Measurements from ENCODE around the gene GMPS.

Gene GMPS

DNA sequence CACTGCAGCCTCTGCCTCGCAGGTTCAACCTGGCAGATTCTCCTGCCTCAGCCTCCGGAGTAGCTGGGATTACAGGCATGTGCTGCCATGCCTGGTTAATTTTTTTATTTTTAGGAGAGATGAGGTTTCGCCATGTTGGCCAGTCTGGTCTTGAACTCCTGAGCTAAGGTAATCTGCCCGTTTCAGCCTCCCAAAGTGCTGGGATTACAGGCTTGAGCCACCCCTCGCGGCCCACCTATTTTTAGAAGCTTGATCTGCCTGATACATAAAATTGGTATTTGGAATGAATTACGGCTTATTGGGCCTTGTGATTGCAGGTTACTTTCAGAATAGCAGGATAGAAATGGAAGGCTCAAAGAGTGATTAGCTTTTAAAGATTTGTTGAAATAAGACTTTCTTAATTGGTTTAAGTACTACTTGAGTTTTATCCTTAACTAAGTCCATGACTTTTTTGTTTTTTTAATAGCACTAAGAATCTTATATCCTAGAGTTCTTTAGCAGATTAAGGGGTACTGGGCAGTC, 25.0 kb downstream of the GMPS start:
- Histone ChIP-seq H3K4me3 (ENCODE audit: low read length) (no peak overlapping the region), H3K9ac (ENCODE audit: low read depth, low read length) (no peak overlapping the region), H3K4me1 (ENCODE audit: insufficient read depth, low read length) (no peaks in the 10 kb centered on the region), H3K36me3 (ENCODE audit: insufficient read depth, low read length) (peaks cover 73% of the 10 kb centered on the region), H3K27ac (ENCODE audit: low read depth, low read length) (no peak overlapping the region), H3K9me3 (ENCODE audit: insufficient read depth, low read depth, low read length) (no peaks in the 10 kb centered on the region), H3K27me3 (ENCODE audit: insufficient read depth, low read length) (no peaks in the 10 kb centered on the region)
- WGBS, result 93% methylated on average over 7 of the region's 7 CpGs

DNA sequence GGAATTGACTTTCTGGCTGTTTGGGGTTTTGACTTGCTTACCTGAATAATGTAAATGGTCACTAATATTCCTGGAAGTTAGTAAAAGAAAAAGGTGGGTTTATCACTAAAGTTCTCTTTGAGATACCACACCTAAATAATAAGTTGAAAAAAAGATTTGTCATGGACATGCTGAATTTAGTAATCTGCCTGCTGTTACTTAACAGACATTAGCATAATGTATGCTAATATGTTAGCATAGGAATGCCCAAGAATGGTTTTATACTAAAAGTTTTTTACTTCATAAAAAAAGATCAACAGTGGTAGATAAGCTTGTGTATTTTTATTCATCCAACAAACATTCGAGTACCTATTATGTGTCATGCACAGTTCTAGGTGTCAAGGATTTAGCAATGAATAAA, 36.5 kb downstream of the GMPS start:
- no peaks in the 10 kb centered on the region for H3K27me3 ChIP-seq (ENCODE audit: insufficient read depth, low read length)
- H3K9ac ChIP-seq (ENCODE audit: low read depth, low read length), result no peak overlapping the region
- no peaks in the 10 kb centered on the region for H3K4me1 ChIP-seq (ENCODE audit: insufficient read depth, low read length)
- 100% methylated on average over 1 of the region's 1 CpG for WGBS
- peaks cover 98% of the 10 kb centered on the region for H3K36me3 ChIP-seq (ENCODE audit: insufficient read depth, low read length)
- H3K9me3 ChIP-seq (ENCODE audit: insufficient read depth, low read depth, low read length), result no peaks in the 10 kb centered on the region
- H3K4me3 ChIP-seq (ENCODE audit: low read length), result no peak overlapping the region
- no peak overlapping the region for H3K27ac ChIP-seq (ENCODE audit: low read depth, low read length)

DNA sequence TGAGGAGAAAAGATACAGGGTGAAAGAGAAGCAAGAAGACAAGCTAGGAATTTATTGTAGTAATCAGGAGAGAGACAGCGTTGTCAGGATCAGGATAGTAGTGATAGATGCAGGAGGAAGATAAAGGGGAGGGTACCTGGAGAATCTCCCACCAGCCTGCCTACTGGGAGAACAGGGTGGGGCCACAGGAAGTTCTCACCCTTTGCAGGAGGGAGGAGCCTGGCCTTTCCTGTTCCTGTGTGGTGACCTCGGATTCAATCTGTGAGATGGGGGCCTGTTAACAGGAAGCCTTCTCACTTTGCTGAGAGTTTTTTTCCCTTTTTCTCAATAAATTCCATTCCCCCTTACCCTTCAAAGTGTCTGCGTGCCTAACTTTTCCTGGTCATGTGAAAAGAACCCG, 37.6 kb downstream of the GMPS start:
- no peak overlapping the region for H3K27ac ChIP-seq (ENCODE audit: low read depth, low read length)
- H3K9ac ChIP-seq (ENCODE audit: low read depth, low read length), result no peak overlapping the region
- no peaks in the 10 kb centered on the region for H3K4me1 ChIP-seq (ENCODE audit: insufficient read depth, low read length)
- peaks cover 98% of the 10 kb centered on the region for H3K36me3 ChIP-seq (ENCODE audit: insufficient read depth, low read length)
- H3K4me3 ChIP-seq (ENCODE audit: low read length), result no peak overlapping the region
- H3K9me3 ChIP-seq (ENCODE audit: insufficient read depth, low read depth, low read length), result no peaks in the 10 kb centered on the region
- WGBS, result 97% methylated on average over 4 of the region's 4 CpGs
- H3K27me3 ChIP-seq (ENCODE audit: insufficient read depth, low read length), result no peaks in the 10 kb centered on the region

DNA sequence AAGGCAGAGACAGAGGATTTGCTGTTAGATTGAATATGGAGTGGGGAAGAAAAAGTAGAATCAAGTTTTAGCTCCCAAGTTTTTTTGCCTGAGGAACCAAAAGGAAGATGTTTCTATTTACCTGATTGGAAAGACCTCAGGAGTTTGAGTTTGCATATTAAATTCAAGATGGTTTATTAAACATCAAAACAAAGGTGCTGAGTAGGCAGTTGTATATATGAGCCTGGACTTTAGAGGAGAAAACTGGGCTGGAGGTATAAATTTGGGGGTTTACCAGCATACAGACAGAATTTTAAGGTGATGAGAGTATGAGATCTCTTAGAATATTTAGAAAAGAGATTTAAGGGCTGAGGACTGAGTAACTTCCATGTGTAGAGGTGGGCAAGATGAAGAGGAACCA, 38.2 kb downstream of the GMPS start:
- Histone ChIP-seq H3K36me3 (ENCODE audit: insufficient read depth, low read length) (peaks cover 98% of the 10 kb centered on the region), H3K4me3 (ENCODE audit: low read length) (no peak overlapping the region), H3K9ac (ENCODE audit: low read depth, low read length) (no peak overlapping the region), H3K27ac (ENCODE audit: low read depth, low read length) (no peak overlapping the region), H3K9me3 (ENCODE audit: insufficient read depth, low read depth, low read length) (no peaks in the 10 kb centered on the region), H3K27me3 (ENCODE audit: insufficient read depth, low read length) (no peaks in the 10 kb centered on the region), H3K4me1 (ENCODE audit: insufficient read depth, low read length) (no peaks in the 10 kb centered on the region)

DNA sequence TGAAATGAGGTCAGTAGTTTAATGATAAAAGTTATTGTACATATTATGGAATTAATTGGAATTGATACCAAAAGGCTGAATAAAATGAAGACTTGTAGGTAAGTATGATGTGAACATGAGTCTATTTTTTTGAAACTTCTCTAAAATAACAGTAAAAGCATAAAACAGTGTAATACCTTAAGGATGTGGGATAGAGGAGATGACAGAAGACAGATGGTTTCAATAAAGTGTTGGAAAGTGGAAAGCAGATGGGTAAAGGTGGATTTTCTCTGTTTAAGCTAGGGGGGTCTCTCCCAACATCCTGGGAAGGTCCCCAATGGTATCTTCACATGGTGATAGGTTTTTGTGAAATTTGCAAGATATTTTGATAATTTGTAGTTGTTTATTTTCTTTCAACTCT, 41.6 kb downstream of the GMPS start:
- Histone ChIP-seq H3K27ac (ENCODE audit: low read depth, low read length) (no peak overlapping the region), H3K4me3 (ENCODE audit: low read length) (no peak overlapping the region), H3K9me3 (ENCODE audit: insufficient read depth, low read depth, low read length) (no peaks in the 10 kb centered on the region), H3K4me1 (ENCODE audit: insufficient read depth, low read length) (no peaks in the 10 kb centered on the region), H3K27me3 (ENCODE audit: insufficient read depth, low read length) (no peaks in the 10 kb centered on the region), H3K9ac (ENCODE audit: low read depth, low read length) (no peak overlapping the region), H3K36me3 (ENCODE audit: insufficient read depth, low read length) (peaks cover 96% of the 10 kb centered on the region)

DNA sequence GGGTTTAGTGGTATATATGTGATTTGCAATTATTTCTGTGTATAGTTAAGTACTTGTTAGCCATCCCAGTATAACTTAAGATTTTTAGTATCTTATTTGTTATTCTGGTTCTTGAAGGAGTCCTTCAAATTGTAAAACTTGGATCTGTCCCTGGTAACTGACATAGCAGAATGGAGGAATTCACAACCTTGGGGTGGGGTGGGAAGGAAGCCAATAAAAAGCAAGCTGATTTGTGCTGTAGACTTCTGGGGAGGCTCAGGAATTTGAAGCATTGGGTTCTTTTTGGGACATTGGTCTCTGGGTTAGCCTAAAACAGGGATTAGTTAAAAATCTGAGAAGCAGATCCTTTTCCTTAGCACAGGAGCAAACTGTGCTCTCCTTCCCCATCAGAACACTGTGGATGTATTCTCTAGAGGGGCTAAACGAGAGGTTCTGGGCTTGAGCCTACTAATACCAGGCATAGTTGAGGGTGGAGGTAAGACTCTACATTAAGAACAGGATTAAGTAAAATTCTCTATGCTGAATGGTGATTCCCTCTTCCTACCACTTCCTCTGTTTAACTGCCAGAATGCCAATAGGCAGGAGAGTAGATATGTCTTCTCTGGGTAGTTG, 42.2 kb downstream of the GMPS start:
- Histone ChIP-seq H3K36me3 (ENCODE audit: insufficient read depth, low read length) (peaks cover 96% of the 10 kb centered on the region), H3K27ac (ENCODE audit: low read depth, low read length) (no peak overlapping the region), H3K9ac (ENCODE audit: low read depth, low read length) (no peak overlapping the region), H3K9me3 (ENCODE audit: insufficient read depth, low read depth, low read length) (no peaks in the 10 kb centered on the region), H3K4me1 (ENCODE audit: insufficient read depth, low read length) (no peaks in the 10 kb centered on the region), H3K4me3 (ENCODE audit: low read length) (no peak overlapping the region), H3K27me3 (ENCODE audit: insufficient read depth, low read length) (no peaks in the 10 kb centered on the region)
- WGBS, result no CpG with 5 or more reads among the region's 1 CpG

DNA sequence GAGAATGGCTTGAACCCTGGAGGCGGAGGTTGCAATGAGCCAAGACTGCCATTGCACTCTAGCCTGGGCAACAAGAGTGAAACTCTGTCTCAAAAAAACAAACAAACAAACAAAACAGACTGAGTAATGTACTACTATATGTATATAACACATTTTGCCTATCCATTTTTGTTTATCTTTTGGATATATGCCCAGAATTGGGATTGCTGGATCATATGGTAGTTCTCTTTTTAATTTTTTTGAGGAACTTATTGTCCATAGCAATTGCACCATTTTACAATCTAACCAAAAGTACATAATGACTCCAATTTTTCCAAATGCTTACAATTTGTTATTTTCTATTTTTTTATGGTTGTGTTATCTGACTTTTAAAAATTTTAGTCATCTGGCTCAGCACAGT, 47.3 kb downstream of the GMPS start:
- Histone ChIP-seq H3K27ac (ENCODE audit: low read depth, low read length) (no peak overlapping the region), H3K4me3 (ENCODE audit: low read length) (no peak overlapping the region), H3K27me3 (ENCODE audit: insufficient read depth, low read length) (no peaks in the 10 kb centered on the region), H3K36me3 (ENCODE audit: insufficient read depth, low read length) (peaks cover 94% of the 10 kb centered on the region), H3K9me3 (ENCODE audit: insufficient read depth, low read depth, low read length) (no peaks in the 10 kb centered on the region), H3K9ac (ENCODE audit: low read depth, low read length) (no peak overlapping the region), H3K4me1 (ENCODE audit: insufficient read depth, low read length) (no peaks in the 10 kb centered on the region)
- 93% methylated on average over 1 of the region's 1 CpG for WGBS

DNA sequence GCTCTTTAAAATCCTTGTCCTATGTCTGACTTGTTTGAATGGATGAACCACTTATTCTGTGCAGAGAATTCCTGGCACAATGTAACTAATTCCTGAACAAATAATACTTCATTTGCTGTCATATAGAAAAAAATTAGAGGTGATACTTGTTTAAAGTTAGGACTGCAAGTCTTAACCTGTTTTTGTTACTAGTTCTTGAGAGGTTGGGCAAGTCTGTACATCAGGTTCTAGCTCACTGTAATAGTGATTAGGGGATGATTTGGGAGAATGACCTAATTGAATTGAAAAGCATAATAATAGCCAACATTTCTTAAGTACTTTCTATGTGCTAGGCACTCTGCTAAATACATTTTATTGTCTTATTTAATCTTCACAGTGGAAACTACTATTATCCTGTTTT, 49.3 kb downstream of the GMPS start:
- Histone ChIP-seq H3K27me3 (ENCODE audit: insufficient read depth, low read length) (no peaks in the 10 kb centered on the region), H3K9me3 (ENCODE audit: insufficient read depth, low read depth, low read length) (no peaks in the 10 kb centered on the region), H3K4me1 (ENCODE audit: insufficient read depth, low read length) (no peaks in the 10 kb centered on the region), H3K9ac (ENCODE audit: low read depth, low read length) (no peak overlapping the region), H3K36me3 (ENCODE audit: insufficient read depth, low read length) (peaks cover 94% of the 10 kb centered on the region), H3K27ac (ENCODE audit: low read depth, low read length) (no peak overlapping the region), H3K4me3 (ENCODE audit: low read length) (no peak overlapping the region)

DNA sequence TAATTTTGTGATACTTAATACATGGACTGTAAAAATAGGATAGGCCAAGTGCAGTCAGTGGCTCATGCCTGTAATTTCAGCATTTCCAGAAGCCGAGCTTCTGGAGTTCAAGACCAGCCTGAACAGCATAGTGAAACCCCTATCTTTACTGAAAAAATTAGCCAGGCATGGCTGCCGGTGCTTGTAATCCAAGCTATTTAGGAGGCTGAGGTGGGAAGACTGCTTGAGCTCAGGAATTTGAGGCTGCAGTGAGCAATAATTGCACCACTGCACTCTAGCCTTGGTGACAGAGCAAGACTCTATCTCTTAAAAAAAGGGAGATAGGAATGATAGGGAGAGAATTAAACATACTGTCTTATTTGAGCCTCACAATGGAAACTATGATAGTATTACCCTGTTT, 51.0 kb downstream of the GMPS start:
- peaks cover 94% of the 10 kb centered on the region for H3K36me3 ChIP-seq (ENCODE audit: insufficient read depth, low read length)
- H3K4me3 ChIP-seq (ENCODE audit: low read length), result no peak overlapping the region
- H3K9me3 ChIP-seq (ENCODE audit: insufficient read depth, low read depth, low read length), result no peaks in the 10 kb centered on the region
- no peak overlapping the region for H3K9ac ChIP-seq (ENCODE audit: low read depth, low read length)
- 93% methylated on average over 2 of the region's 2 CpGs for WGBS
- H3K27ac ChIP-seq (ENCODE audit: low read depth, low read length), result no peak overlapping the region
- H3K4me1 ChIP-seq (ENCODE audit: insufficient read depth, low read length), result no peaks in the 10 kb centered on the region
- H3K27me3 ChIP-seq (ENCODE audit: insufficient read depth, low read length), result no peaks in the 10 kb centered on the region

DNA sequence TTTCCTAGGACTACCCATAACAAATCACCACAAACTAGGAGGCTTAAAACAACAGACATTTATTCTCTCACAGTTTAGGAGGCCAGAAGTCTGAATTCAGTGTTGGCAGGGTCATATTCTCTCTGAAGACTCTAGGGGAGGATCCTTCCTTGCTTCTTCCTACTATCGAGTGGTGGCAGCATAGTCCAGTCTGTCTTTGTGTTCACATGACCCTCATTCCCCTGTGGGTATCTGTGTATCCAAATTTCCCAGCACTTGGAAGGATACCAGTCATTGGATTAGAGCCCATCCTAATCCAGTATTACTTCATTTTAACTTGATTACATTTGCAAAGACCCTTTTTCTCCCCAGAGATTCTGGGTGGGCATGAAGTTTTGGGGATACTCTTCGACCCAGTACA, 63.8 kb downstream of the GMPS start:
- Histone ChIP-seq H3K27me3 (ENCODE audit: insufficient read depth, low read length) (no peaks in the 10 kb centered on the region), H3K36me3 (ENCODE audit: insufficient read depth, low read length) (peaks cover 84% of the 10 kb centered on the region), H3K9ac (ENCODE audit: low read depth, low read length) (no peak overlapping the region), H3K27ac (ENCODE audit: low read depth, low read length) (no peak overlapping the region), H3K4me3 (ENCODE audit: low read length) (no peak overlapping the region), H3K4me1 (ENCODE audit: insufficient read depth, low read length) (no peaks in the 10 kb centered on the region), H3K9me3 (ENCODE audit: insufficient read depth, low read depth, low read length) (no peaks in the 10 kb centered on the region)
- WGBS, result 83% methylated on average over 1 of the region's 2 CpGs

DNA sequence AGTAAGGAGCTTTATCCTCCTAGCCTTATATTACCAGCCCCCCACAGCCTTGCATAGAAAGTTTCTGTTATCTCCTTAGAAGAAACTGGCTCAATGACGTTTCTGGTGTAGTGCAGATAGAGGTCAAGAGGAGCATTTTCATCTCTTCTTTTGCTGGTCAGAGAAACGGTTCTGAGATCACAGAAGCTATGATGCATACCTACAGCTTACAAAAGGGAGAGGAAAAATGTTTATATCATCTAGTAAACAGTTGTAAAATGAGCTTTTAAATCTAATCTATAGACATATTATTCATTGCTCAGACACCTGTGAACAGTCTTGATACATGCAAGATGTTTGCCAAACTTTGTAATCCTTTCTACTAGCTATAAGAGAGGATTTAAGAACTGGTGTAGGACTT, 68.0 kb downstream of the GMPS start:
- Histone ChIP-seq H3K36me3 (ENCODE audit: insufficient read depth, low read length) (peaks cover 79% of the 10 kb centered on the region), H3K4me1 (ENCODE audit: insufficient read depth, low read length) (no peaks in the 10 kb centered on the region), H3K27ac (ENCODE audit: low read depth, low read length) (no peak overlapping the region), H3K9ac (ENCODE audit: low read depth, low read length) (no peak overlapping the region), H3K27me3 (ENCODE audit: insufficient read depth, low read length) (no peaks in the 10 kb centered on the region), H3K4me3 (ENCODE audit: low read length) (no peak overlapping the region), H3K9me3 (ENCODE audit: insufficient read depth, low read depth, low read length) (no peaks in the 10 kb centered on the region)
- 97% methylated on average over 2 of the region's 2 CpGs for WGBS

DNA sequence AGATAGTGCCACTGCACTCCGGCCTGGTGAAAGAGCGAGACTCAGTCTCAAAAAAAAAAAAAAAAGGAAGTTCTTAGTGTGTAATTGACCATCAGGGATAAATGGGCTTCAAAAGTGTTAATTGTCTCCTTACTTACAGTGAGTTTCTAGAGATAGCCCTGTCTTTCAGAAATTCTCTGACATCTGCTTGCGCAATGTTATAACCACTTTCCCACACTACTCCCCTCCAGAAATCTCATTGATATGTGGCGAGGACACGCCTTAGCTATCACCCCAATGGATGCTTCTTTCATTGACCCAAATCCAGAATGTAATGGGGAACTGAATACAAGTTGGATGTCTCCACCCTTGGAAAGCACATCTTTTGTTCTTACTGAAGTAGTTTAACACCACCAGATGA, 70.9 kb downstream of the GMPS start:
- no peak overlapping the region for H3K9ac ChIP-seq (ENCODE audit: low read depth, low read length)
- WGBS, result 95% methylated on average over 5 of the region's 5 CpGs
- H3K9me3 ChIP-seq (ENCODE audit: insufficient read depth, low read depth, low read length), result no peaks in the 10 kb centered on the region
- H3K4me1 ChIP-seq (ENCODE audit: insufficient read depth, low read length), result no peaks in the 10 kb centered on the region
- no peak overlapping the region for H3K4me3 ChIP-seq (ENCODE audit: low read length)
- H3K36me3 ChIP-seq (ENCODE audit: insufficient read depth, low read length), result peaks cover 52% of the 10 kb centered on the region
- H3K27ac ChIP-seq (ENCODE audit: low read depth, low read length), result no peak overlapping the region
- no peaks in the 10 kb centered on the region for H3K27me3 ChIP-seq (ENCODE audit: insufficient read depth, low read length)
